ENCODE results near the gene SNX9.

- no peak for TF ChIP-seq CTCF (IDR thresholded peaks at IDR 0.05; ENCODE audit: poor library complexity, severe bottlenecking)
- TF ChIP-seq EZH2 (IDR thresholded peaks at IDR 0.05; ENCODE audit: borderline replicate concordance, insufficient read depth, low read length, poor library complexity, severe bottlenecking) = no peak
- no peak for TF ChIP-seq MXI1 (conservative IDR thresholded peaks at IDR 0.05; ENCODE audit: poor library complexity, severe bottlenecking)
- no peak for TF ChIP-seq POLR2AphosphoS5 (IDR thresholded peaks at IDR 0.05)
- TF ChIP-seq RAD21 (conservative IDR thresholded peaks at IDR 0.05) = no peak
- no peak for TF ChIP-seq REST (IDR thresholded peaks at IDR 0.05; ENCODE audit: borderline replicate concordance)
- TF ChIP-seq EP300 (conservative IDR thresholded peaks at IDR 0.05; ENCODE audit: poor library complexity, severe bottlenecking) = no peak
These were observed 9.9 kb upstream of the SNX9 start for GRCh38 chr6:157813191-157813590.

Data from neural cell (in vitro differentiated cells).